ENCODE measurements around the gene ANXA11. TPM values are rescaled to one million over a fixed set of nuclear protein-coding genes. Genes with fewer than 3 reads are reported as not detected.
A peak's percentile ranks its signal among the peaks of the same experiment; 100 is the strongest.
"Not testable (repeated sequence)": the region's sequence is repeated elsewhere in the genome, so short reads cannot be mapped to it uniquely, and the experiment has no call there.

The ANXA11 gene
- 405 TPM for total RNA-seq
- long read RNA-seq, full-length matches to known transcripts, result 352 of 773 reads
- long read RNA-seq, partial matches to known transcripts, result 341 of 773 reads
- long read RNA-seq, other reads (novel, unspliced or antisense), result 80 of 773 reads

GRCh38 chr10:80205477-80206276 is at the start of gene ANXA11:
Gene ANXA11 (minus strand): TSS chr10:80205537. CDS start chr10:80172861, 32,676 bp downstream.
- ATAC-seq (peak; percentile 75), DNase-seq (peak; percentile 93)
- intact Hi-C loops (cut with micrococcal nuclease), result loop anchor here (5.0 kb wide), 1 partner anchor 48 kb away; no protein-coding TSS in a partner anchor

DNA sequence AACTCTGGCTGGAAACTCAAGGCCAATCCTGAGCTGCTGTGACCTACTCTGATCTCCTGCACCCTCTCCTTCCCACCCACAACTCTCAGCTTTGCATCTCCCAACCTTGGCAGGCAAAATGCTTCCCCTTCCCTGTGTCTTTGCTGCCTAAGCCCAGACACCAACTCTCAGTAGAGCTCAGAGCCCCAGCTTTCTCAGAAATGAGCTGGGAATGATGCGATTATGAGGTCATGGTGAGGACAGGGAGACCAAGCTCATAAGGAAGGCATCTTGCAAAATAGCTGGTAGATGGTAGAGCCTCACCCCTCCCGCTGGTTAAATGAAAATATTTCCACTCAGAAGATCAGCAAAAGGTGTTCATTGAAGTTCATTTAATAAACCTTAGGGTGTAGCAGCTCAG is 49.4 kb upstream of the ANXA11 start:
- ATAC-seq; intact Hi-C loops (cut with micrococcal nuclease); DNase-seq: not testable (repeated sequence)

DNA sequence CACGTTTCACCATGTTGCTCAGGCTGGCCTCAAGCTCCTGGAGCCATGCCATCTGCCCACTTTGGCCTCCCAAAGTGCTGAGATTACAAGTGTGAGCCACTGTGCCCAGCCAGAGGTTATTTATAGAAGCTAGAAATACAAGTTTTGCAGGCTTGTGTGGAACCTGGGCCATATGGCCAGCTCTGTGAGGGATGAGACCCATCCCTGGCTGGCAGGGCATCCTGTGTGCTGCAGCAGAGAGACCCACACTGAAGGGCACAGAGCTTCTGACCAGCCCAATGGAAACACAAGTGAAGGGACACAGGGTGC is 48.6 kb upstream of the ANXA11 start:
- DNase-seq (peak; percentile 45), ATAC-seq (peak; percentile 65)
- intact Hi-C loops (cut with micrococcal nuclease), result not testable (repeated sequence)

GRCh38 chr10:80253266-80253962 is 48.1 kb upstream of the ANXA11 start:
- no peak for ATAC-seq
- DNase-seq, result no peak
- intact Hi-C loops (cut with micrococcal nuclease), result no loop called here

- ATAC-seq (no peak), DNase-seq (no peak)
- intact Hi-C loops (cut with micrococcal nuclease), result no loop called here
These were observed 47.1 kb upstream of the ANXA11 start for GRCh38 chr10:80252296-80252887.

- intact Hi-C loops (cut with micrococcal nuclease); DNase-seq; ATAC-seq: not testable (repeated sequence)
These were observed 46.5 kb upstream of the ANXA11 start for GRCh38 chr10:80251703-80252280.

DNA sequence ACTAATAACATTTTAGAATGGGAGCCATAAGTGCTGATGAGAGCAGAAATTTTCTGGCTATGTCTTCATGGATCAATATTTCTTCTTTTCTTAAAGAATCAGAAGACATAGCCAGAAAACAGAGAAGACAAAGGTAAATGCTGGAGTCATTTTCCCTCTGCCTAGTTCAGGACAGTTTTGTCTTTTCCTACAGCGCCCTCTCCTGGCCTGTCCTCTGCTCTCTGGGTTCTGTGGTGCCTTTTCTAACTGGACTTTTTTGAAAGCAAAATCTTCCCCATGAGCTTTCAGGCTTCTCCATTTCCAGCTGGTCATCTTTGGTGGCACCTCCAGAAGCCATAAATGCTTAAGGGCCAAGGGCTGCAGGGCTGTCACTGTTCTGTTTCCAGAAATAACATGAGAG is 45.1 kb upstream of the ANXA11 start:
- intact Hi-C loops (cut with micrococcal nuclease), result not testable (repeated sequence)
- peak; percentile 69 for ATAC-seq

GRCh38 chr10:80249906-80250305 is 44.6 kb upstream of the ANXA11 start:
- peak; percentile 61 for ATAC-seq
- DNase-seq; intact Hi-C loops (cut with micrococcal nuclease): not testable (repeated sequence)

More for the DNA sequence above, 45.1 kb upstream of the ANXA11 start:
- not testable (repeated sequence) for DNase-seq

GRCh38 chr10:80247611-80248010 is 42.3 kb upstream of the ANXA11 start:
- DNase-seq; ATAC-seq; intact Hi-C loops (cut with micrococcal nuclease): not testable (repeated sequence)

GRCh38 chr10:80244371-80244770 is 39.0 kb upstream of the ANXA11 start:
- ATAC-seq; intact Hi-C loops (cut with micrococcal nuclease); DNase-seq: not testable (repeated sequence)

DNA sequence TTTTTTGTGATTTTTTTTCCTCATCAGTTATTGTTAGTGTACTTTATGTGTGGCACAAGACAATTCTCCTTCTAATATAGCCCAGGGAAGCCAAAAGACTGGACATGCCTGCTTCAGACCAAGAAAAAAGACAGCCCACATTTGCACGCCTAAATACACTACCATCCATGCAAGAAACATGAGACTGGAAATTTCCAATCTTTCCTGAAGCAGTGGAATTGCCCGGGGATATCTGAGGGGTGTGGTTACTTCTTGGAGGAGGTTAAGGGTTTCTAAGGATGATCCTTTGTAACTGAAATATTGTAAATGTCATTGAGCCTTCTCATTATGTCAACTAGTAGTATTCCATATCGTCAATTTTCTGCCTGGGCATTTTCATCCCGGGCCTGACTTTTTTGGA is 37.0 kb upstream of the ANXA11 start:
- not testable (repeated sequence) for ATAC-seq

DNA sequence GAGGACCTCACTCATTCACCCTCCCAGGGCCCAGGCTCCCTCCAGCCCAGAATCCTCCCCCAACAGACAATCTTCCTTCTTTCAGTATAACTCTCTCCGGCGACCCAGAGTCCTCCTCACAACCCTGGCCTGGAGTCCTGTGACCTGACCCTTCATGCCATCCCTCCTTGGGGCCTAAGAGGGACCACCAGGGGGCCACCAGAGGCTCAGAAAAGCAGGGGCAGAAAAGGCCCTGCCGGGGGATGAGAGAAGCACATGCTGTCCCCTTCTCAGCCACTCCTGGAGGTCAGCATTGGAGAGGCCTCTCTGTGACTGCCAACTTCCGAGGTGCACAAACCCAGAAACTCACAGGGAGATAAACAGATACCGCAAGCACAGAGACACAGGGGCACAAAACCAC is 31.1 kb upstream of the ANXA11 start:
- DNase-seq; intact Hi-C loops (cut with micrococcal nuclease); ATAC-seq: not testable (repeated sequence)

More for the DNA sequence above, 37.0 kb upstream of the ANXA11 start:
- DNase-seq; intact Hi-C loops (cut with micrococcal nuclease): not testable (repeated sequence)

- ATAC-seq; intact Hi-C loops (cut with micrococcal nuclease); DNase-seq: not testable (repeated sequence)
These were observed 29.2 kb upstream of the ANXA11 start for GRCh38 chr10:80234331-80235235.

GRCh38 chr10:80233871-80234270 is 28.5 kb upstream of the ANXA11 start:
- ATAC-seq; intact Hi-C loops (cut with micrococcal nuclease); DNase-seq: not testable (repeated sequence)

DNA sequence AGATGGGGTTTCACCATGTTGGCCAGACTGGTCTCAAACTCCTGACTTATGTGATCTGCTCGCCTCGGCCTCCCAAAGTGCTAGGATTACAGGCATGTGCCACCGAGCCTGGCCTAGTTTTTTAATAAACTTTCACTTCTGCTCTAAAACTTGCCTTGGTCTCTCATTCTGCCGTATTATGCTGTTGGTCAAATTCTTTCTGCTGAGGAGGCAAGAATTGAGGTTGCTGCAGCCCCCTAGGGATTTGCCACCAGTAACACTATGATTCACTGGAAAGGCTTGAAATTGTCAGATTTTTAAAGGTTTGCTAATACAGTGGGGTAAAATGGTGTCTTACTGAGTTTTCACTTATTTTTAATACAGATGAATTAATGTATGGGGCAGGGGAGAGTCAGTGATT is 21.4 kb upstream of the ANXA11 start:
- DNase-seq; intact Hi-C loops (cut with micrococcal nuclease): not testable (repeated sequence)
- peak; percentile 55 for ATAC-seq

GRCh38 chr10:80223031-80223419 is 17.7 kb upstream of the ANXA11 start:
- not testable (repeated sequence) for ATAC-seq
- intact Hi-C loops (cut with micrococcal nuclease), result loop anchor here (5.0 kb wide), 1 partner anchor 81 kb away; no protein-coding TSS in a partner anchor

DNA sequence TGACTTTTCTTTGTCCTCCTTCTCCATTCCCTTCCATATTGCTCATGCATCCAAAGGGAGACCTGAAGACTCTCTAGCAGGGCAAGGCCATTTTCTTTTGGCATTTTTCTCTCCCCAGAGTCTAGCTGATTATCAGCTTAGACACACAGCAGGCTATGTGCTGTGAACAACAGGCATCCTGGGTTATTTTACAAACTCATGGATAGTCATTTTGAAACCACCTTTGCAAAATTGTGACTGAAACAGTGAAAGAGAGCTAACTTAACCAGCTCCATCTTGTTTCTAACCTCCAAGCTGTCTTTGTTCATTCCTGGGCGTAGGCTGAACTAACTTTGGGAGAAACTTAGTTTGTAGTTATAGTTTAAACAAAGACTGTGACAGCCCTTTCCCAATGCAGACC is 13.5 kb upstream of the ANXA11 start:
- ATAC-seq; DNase-seq; intact Hi-C loops (cut with micrococcal nuclease): not testable (repeated sequence)

More at GRCh38 chr10:80223031-80223419, 17.7 kb upstream of the ANXA11 start:
- not testable (repeated sequence) for DNase-seq
